ENCODE data around the gene MC4R. TPM values are rescaled to one million over a fixed set of nuclear protein-coding genes. Genes with fewer than 3 reads are reported as not detected.

MC4R gene
- total RNA-seq, 1 experiment from 2014 or later: 3.9 TPM

DNA sequence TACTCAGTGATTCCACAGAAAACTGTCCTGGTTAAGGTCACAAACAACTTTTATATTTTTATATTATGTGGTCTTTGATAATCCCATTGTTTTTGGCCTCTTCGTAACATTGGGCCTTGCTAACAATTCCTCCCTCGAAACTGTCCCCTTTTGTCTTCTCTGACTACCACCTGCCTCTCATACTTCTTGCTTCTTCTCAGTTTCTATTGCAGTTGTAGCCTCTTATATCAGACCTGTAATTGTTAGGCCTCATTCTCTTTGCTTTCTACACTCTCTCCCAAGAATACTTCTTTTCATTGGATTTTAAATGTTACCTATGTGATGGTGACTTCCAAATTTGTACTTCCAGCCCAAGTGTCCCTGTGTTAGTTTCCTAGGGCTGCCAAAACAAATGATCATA, 44.7 kb downstream of the MC4R start:
- DNase-seq (ENCODE audit: low spot score): no peak

DNA sequence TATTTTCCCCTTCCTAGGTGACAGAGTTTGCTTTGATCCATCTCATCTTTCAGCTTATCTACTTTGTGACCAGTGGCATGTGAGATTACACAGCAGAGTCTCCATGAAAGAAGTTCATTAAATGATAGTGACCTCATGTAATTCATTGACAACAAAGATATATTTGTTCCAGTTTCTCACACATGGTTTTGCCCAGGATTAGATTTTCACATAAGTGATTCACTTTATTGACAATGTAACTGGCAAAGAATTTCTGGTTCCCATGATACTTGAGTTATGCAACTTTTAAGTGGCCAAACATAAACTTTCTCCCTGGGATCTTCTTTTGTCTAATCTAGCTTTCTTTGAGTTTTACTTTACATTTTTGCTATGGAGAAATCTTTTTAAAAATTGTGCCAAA, 50.0 kb downstream of the MC4R start:
- no peak for DNase-seq (ENCODE audit: low spot score)

All from A172 (cell line).